ENCODE results near the gene ELOVL5.

Gene ELOVL5

GRCh38 chr6:53240139-53240538 lies 108.6 kb downstream of the ELOVL5 start:
- DNase-seq (ENCODE audit: low read depth in 2 of 2) = no peak

- DNase-seq (ENCODE audit: low read depth in 2 of 2) = no peak
These were observed 109.2 kb downstream of the ELOVL5 start for GRCh38 chr6:53239526-53239925.

GRCh38 chr6:53238311-53238710 lies 110.4 kb downstream of the ELOVL5 start:
- no peak for DNase-seq (ENCODE audit: low read depth in 2 of 2)

GRCh38 chr6:53236241-53236640 lies 112.5 kb downstream of the ELOVL5 start:
- DNase-seq (ENCODE audit: low read depth in 2 of 2) = no peak

- no peak for DNase-seq (ENCODE audit: low read depth in 2 of 2)
These were observed 113.2 kb downstream of the ELOVL5 start for GRCh38 chr6:53235508-53235907.

- DNase-seq (ENCODE audit: low read depth in 2 of 2) = no peak
These were observed 115.4 kb downstream of the ELOVL5 start for GRCh38 chr6:53233309-53233708.

- no peak for DNase-seq (ENCODE audit: low read depth in 2 of 2)
These were observed 117.8 kb downstream of the ELOVL5 start for GRCh38 chr6:53230775-53231467.

- DNase-seq (ENCODE audit: low read depth in 2 of 2) = no peak
These were observed 120.9 kb downstream of the ELOVL5 start for GRCh38 chr6:53227847-53228246.

GRCh38 chr6:53220605-53221004 lies 128.1 kb downstream of the ELOVL5 start:
- DNase-seq (ENCODE audit: low read depth in 2 of 2) = no peak
